Glomerular visceral epithelial cell (primary cell): ENCODE results near the gene DNAJB11.
"Not testable (repeated sequence)": the region's sequence is repeated elsewhere in the genome, so short reads cannot be mapped to it uniquely, and the experiment has no call there.

ENCODE experiments used
- DNase-seq: peaks from one replicate; pipeline ENCODE4 v3.0.0-alpha.2; 2016; ENCODE audit errors: extremely low spot score

Gene DNAJB11

DNA sequence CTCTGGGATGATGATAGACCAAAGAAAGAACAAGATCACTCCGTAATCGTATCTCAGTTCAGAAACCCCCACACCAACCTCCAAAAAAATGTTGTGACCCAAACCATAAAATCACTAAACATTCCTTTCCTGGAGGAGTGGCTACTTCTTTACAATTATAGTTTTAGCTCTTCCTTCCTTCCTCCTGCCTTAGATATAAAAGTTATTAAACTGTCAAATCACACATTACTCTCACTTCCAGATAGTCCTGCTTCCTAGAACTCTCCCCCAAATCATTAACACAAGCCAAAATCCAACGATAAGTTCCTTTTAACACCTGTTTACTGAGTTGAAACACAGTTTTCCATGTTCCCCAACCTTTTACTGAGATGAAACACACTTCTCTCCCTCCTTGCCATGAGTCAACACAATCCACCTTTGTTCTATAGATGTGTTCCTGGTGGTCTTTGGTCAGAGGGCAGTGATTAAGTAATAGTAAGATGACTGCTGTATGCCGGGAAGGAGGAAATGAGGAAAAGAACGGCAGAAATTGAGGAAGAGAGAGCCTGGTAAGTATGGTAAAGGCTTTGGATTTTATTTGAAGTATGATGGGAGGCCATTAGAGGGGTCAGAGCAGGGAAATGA, 18.0 kb upstream of the DNAJB11 start:
- DNase-seq: no peak

DNA sequence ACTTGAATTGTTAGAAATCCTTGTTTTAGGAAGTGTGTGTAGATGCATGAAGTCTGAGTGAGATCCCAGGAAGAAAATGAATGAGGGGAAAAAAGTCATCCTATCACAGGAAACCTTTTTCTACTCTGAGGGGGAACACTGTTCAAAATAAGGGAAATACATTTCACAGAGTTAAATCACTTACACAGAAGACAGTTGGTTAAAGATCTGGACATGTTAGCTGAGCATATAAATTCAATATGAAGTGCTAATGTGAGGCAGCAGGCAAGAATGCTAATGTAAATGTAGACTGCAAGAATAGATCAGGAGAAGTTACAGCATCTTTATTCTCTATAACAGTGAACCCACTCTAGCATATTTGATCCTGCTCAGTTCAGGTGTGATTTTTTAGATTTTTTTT, 5.9 kb upstream of the DNAJB11 start:
- no peak for DNase-seq

DNA sequence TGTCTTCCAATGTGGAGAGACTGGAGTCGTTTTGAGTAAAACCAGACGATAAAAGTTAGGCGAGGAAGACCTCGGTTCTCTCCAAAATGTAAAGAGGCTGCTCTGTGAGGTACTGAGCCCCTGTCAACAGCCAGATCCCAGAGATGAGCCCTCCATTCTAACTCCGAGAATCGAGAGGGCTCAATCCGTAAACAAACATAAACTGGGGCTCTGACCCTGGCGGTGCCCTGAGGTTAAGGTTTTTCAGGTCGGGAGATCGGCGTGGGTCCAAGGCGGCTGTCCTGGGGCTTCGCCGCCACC, 3.8 kb upstream of the DNAJB11 start:
- DNase-seq: no peak

DNA sequence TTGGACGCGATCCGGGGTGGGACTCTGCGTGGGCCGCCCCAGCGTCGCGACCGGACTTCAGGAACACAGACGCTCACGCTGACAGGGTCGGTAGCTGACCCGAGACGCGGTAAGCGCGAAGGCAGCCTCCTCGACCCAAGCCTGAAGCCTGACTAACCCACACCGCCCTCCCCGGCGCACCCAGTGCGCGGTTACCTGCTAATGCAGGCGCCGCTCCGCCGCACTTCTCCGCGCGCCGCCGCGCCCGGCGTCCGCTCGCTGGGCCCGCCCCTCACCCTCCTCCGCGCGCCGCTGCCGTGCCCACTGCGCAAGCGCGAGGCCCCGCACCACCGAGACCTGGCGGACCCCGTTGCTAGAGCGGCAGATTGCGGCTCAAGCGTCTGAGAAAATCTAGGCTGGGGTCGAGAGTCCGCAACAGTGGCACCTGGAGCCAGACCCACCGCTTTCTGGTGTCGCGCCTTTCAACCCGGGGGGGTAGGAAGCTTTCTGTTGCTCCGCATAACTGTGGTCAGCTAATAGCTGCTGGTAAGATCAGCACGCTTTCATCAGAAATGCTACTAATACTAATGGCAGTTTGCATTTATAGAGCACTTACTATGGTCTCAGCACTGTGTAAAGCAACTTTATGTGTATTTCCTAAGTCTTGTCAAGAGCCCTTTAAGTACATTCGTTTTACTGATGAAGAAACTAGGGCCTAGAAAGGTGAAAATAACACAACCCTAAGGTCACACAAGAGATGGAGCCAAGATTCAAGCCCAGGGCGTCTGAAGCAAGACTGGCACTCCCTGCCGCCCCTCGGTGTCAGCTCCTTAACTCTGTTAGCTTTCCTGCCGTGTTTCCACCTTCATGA, 3.2 kb upstream of the DNAJB11 start, which contains the start of gene TBCCD1:
Gene TBCCD1, minus strand, starts transcription at position 268 of the 850 bp plus-strand sequence. CDS start 3,010 bp downstream, outside the sequence.
- peak; percentile 92 for DNase-seq

DNA sequence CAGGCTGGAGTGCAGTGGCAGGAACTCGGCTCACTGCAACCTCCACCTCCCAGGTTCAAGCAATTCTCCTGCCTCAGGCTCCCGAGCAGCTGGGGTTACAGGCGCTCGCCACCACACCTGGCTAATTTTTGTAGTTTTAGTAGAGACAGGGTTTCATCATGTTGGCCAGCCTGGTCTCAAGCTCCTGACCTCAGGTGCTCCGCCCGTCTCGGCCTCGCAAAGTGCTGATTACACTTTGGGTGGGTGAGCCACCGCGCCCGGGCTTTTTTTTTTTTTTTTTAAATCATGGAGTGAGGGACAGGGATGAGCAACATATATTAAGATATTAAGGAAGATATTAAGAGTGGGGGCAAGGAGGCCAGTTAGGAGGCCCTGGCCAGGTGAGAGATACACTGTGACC, 1.2 kb upstream of the DNAJB11 start:
- not testable (repeated sequence) for DNase-seq

DNA sequence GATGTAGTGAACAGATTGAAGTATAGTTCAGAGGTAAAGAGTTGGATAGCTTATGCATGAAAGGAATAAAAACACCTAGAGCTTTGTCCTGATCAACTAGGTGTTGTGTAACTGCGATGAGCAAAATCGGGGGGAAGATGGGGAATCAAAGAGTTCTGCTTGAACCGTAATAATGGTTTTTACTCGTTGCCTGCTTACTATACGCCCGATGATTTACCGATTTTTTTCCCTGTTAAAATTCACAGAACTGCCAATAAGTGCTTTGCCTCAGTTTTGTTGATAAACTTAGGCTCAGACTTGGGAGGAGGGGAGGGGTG, 783 bp upstream of the DNAJB11 start:
- DNase-seq: no peak

DNA sequence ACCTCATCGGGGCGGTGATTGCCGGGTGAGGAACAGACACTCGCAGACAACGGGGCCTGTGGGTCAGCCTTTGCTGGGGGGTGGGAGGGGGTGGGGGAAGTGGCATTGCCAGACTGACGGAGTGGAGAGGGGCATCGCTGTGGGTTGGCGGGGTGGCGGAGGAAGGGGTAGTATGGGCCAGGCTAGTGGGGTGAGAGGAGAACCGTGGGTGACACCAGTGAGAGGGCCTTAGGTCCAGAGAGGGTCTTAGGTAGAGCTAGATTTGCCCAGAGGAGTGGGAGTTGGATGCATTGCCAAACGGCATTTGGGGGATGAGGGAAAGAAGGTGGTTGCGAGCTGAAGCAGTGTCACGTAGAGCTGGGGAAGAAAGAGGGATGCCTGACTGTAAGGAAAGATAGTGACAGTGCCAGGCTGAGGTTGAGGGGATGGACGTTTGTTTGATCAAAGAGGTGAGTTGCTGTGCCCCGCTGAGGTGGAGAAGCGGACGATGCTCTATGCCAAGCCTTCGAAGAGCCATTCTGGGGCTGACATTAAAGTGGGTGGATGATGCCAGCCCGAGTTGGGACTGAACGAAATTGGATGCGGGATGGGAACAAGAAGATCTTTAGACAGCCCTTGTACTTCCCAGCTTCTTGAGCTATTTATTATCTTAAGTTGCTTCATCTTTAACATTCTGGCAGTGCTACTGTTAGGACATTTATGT, 572 bp downstream of the DNAJB11 start:
- no peak for DNase-seq

DNA sequence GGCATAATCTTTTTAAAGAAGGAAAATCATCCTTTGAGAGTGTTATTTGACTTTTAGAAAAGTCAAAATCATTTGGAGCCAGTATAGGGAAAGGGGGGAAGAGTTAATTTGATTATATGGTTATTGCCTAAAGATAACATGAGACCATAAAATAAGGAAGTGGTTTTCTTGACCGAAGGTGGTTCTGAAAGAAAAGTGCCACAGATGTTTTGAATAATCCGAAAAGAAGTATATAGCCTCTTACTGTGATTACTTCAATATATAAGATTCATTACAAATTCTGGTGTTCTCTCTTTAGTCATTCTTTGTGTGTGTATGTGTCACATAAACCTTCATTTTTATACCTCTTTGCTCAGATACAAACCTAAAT, 1.1 kb downstream of the DNAJB11 start:
- DNase-seq: no peak

DNA sequence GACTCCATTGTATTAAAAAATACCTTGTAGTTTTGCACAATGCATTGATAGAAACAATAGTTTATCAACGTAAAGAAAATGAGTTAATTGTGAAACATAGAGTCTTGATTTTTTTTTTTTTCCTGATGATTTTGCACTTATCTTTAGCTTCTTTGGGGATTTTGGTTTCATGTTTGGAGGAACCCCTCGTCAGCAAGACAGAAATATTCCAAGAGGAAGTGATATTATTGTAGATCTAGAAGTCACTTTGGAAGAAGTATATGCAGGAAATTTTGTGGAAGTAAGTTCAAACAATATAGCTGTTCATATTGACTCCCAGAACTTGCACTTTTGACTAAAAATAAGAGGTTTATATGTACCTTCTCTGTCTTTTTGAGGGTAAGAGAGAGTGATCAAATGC, 7.0 kb downstream of the DNAJB11 start:
- no peak for DNase-seq

DNA sequence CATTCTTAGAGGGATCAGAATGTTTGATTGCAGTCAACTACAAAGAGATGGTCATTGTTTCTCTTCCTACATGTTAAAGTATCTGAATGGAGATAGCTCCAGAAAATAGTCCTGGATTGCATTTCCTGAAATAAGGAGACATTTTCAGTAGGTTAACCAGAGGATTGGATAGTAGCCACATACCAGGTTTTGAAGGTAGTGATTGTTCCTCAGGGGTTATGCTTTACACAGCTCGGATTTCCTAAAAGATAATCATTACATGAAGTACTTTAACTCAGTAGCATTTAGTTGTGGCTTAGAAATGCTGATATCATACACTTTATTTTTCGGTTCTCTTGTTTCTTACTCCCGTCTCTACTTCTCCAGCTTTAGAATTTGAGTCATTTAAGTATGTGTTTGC, 10.3 kb downstream of the DNAJB11 start:
- no peak for DNase-seq

DNA sequence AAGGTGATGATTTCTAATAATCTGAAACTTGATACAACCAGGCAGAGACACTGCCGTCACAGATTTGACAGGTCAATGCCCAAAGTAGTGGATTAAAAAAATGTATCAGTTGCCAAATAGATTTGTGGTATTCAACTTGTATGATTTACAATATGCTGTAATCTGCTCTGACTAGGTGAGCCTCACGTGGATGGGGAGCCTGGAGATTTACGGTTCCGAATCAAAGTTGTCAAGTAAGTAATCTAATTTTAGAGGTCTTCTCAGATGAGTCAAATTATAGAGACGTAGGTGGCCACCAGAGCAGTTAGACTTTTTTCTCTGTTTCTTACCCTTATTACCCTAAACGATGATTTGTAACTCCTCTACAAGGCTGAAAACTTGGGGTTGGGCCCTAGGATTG, 12.0 kb downstream of the DNAJB11 start:
- DNase-seq: no peak

DNA sequence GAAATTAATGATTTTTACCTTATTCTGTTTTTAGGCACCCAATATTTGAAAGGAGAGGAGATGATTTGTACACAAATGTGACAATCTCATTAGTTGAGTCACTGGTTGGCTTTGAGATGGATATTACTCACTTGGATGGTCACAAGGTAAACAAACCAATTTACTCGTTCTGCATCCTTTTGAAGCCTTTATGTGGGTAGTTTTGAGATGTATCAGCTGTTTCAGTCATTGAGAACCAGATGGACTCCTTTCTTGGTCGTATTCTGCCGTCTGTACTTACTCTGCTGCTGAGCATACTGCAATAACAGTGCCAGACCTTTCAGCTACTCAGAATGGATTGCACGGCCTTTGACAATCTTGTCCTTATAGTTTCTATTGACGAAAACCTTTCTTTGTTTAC, 13.3 kb downstream of the DNAJB11 start:
- no peak for DNase-seq

DNA sequence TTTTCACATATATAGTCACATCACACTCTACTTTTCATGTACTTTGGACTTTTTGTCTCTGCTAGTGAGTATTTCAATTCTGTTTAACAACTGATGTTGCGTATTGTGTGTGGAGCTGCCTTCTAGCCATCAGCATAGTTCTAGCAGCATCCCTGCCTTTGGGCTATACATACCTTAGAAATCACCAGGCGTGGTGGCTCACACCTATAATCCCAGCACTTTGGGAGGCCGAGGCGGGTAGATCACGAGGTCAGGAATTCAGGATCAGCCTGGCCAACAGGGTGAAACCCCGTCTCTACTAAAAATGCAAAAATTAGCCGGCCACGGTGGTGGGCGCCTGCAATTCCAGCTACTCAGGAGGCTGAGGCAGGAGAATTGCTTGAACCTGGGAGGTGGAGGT, 15.7 kb downstream of the DNAJB11 start:
- DNase-seq: not testable (repeated sequence)

DNA sequence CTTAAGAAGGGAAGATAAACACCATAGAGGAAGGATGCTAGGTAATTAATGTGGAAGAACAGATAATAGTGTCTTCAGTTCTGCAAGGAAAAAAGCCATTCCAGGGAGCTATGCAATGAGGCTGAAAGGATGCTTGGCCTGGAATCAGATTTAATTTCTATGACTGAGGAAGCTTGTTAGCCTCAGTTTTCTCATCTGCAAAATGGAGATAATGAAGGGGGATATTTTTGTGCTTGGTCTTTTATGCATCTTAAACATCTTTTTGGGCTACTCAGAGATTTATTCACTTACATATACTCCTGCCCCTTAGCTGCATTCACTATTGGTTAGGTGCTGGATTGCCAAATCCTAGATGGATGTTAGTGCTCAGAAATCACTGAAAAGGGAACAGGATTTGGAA, 16.7 kb downstream of the DNAJB11 start:
- DNase-seq: no peak

DNA sequence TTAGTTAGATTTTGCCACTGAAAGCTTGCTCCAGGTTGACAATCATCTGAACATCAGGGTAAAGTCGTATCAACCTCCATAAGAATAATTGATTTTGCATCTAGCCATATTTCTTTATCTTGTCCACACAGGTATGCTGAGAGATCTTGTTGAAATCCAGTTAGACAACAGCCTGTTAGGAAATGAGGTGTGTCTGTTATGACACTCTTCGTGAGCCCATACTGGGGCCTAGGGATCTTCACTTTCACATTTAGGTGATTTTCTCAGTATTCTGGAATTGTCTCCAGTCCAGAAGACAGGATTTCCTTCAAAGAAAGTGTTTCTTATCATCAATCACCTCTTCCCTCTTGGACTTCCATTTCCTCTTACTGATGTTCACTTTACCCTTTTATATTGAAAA, 18.1 kb downstream of the DNAJB11 start:
- DNase-seq: peak; percentile 13

DNA sequence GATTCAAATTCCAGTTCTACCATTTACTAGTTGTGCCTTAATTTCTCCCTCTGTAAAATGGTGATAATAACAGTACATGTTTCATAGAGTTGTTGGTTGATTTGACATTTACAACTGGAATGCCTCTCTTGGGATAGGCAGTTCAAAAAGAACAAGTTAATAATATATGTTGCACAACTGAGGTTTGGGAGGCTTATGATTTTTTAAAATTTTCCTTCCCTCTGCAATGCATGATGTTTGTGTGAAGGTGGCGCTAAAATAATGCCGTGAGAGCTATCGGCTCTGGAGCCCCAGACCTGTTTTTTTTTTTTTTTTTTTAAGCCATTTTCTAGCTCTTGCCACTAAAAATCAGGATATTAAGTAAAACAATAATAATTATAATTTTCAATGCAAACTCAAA, 18.6 kb downstream of the DNAJB11 start:
- DNase-seq: no peak

DNA sequence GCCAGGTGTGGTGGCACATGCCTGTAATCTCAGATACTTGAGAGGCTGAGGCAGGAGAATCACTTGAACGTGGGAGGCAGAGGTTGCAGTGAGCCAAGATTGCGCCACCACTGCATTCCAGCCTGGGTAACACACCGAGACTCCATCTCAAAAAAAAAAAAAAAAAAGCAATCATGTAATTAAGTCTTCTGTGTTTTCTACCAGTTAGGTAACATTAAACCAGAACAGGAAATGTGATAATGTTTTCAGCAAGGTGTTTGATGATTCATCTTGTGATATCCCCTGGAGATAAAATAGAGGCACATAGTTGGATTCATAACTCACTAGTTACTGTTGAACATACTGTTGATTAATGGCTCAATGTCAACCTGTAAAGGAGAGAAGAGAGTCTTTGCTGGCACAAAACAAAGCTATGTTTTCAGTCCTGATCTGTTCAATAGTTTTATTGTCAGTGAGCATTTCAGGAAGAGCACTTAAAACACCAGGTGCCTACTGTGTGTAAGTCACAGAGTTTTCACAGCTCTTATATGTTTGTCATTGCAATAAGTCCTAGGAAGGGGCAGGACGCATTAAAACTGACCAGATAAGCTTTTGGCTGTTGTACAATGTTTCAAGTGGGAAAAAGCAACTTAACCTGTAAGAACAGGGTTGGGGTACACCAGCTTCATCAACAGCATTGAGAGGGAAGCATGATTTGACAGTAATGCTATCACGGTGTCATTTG, 19.5 kb downstream of the DNAJB11 start:
- peak; percentile 32 for DNase-seq

DNA sequence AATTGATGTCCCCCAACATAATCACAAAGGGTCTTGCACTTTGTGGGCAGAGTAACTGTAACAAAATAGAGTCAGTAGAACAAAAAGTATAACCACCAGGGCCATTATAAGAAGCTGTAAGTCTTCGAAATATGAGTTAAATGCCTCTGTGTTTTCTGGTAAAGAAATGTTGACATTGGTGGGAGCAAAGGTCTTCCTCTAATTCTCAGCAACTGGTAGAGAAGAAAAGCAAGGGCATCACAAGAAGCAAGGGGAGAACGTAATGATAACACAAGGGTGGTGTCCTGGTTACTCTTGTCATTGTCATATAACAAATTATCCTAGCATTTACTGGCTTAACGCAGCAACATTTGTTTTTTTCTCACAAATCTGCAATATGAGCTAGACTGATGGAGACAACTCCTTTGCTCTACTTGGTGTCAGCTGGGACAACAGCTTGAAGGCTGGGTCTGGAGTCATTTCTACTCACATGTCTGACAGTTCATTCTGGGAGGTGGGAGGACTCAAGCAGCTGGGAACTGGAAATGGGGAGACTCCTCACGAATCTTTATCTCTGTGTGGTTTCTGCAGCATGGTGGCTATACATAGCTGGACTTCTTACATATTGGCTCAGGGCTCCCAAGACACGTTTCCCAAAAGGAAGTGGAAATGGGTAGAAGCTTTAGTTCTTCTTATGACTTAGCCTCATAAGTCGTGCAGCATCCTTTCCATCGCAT, 20.2 kb downstream of the DNAJB11 start:
- no peak for DNase-seq

DNA sequence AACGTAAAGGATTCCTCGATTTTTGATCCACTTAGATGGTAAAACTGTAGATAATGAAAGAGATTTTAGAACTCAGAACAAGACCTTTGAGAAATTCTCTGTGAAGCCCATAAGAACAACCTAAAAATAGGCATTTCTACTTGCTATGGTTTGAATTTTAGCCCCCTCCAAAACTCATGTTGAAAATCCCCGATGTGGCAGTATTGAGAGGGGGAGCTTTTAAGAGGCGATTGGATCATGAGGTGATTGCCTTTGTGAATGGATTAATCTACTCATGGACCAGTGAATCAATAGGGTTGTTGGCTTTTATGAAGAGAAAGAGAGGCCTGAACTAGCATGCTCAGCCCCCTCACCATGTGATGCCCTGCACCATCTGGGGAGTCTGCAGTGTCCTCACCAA, 22.2 kb downstream of the DNAJB11 start:
- no peak for DNase-seq

DNA sequence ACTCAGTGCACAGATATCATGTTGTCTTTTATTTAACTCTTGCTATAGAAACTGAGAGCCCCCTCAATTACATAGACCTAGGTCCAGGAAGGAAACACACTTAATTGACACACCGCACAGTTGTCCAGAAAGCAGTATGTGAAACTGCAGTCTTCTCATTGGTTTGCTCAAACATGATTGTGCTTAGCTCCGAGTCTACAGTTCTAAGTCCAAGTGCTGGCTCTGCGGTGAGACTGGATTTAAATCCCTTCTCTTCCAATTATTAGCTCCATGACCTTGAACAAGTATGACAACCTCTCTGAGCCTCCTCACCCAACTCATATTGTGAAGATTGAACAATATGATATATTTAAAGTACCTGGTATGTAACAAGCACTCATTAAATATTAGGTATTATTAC, 23.3 kb downstream of the DNAJB11 start:
- no peak for DNase-seq

DNA sequence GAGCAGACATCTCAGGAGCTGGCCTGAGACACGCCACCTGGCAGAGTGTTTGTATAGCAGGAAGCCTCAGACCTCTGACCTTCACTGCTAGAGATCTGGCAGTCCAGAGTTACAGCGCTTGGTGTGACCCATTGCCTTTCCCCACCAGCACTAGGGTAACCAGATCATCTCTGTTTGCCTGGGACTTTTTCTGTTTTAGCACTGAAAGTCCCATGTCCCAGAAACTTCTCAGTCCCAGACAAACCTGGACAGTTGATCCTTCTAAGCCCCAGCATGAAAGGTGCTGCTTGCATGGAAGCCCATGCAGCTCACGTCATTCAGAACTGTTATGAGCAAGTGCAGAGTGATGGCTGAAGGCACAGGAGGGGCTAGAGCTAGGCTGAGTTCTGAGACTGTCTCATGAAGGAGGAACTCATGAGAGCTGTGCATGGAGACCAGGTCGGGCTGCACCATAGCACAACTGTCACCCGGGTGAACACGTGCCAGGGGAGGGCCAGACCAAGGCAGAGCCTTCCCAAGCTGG, 24.1 kb downstream of the DNAJB11 start:
- no peak for DNase-seq
